Left cardiac atrium (tissue), 4 donors: ENCODE data around the gene APEX1. TPM values are rescaled to one million over a fixed set of nuclear protein-coding genes. Genes with fewer than 3 reads are reported as not detected.

ENCODE experiments used
- ATAC-seq, 2 donors: fragments of 200-7000 bp; cut with Tn5 transposase; one replicate each; pipeline ENCODE4 v1.9.1; 2020; ENCODE audit warnings: mild to moderate bottlenecking in 2 of 2, moderate library complexity in 2 of 2
- DNase-seq: peaks from one replicate; pipeline ENCODE4 v3.0.0-alpha.2; 2020
- intact Hi-C, 2 donors: fragments of 100-400 bp; cut with DNase I; formaldehyde crosslinking; loops; one replicate each; pipeline versions ENCODE4 v1.14.1 to v1.15.1; 2022 to 2023
- total RNA-seq, 2 donors: library from RNA; stranded (reverse); fragmentation: NEBNext Ultra II Directional; extraction: Animal tissue kit (Norgen Biotek cat#: 25700); gene quantifications; one replicate each; pipeline ENCODE4 v1.2.1, GENCODE V29; 2021
- donor health status: DM: no; HTN: yes; CAD: no.
- donor health status: DM: no; HTN: yes; CAD: no; lungs with severe emphysema.
- donor health status: DM: yes; HTN: yes; CAD: no.
- donor health status: Dilated cardiomyopathy.

The APEX1 gene
- total RNA-seq, 2 donors from 2014 or later, result 68.3 to 91.5 TPM

GRCh38 chr14:20461225-20462141, 6.5 kb downstream of the APEX1 start, which contains the start of gene PIP4P1:
Gene PIP4P1, minus strand, starts transcription at chr14:20461434. Its CDS starts 109 bp downstream, at chr14:20461325.
- peak; percentile 96 to 97 for ATAC-seq
- intact Hi-C loops, result loop anchor here in 1 of 2 donors (10.0 kb wide), 1 partner anchor 117 kb away; the partner anchor contains the start of gene PARP2

GRCh38 chr14:20468764-20469241, 13.8 kb downstream of the APEX1 start:
- ATAC-seq, result peak in 1 of 2 donors; percentile 1
- peak; percentile 33 for DNase-seq
- intact Hi-C loops, result loop anchor here in 1 of 2 donors (10.0 kb wide), 1 partner anchor 124 kb away; the partner anchor contains the start of gene PARP2

More at GRCh38 chr14:20461225-20462141, 6.5 kb downstream of the APEX1 start, which contains the start of gene PIP4P1:
- DNase-seq, result peak; percentile 99

GRCh38 chr14:20469242-20469889, 14.3 kb downstream of the APEX1 start, which contains the start of gene PNP:
Gene PNP, plus strand, starts transcription at chr14:20469406. Its CDS starts 119 bp downstream, at chr14:20469525.
- intact Hi-C loops, result loop anchor here in 1 of 2 donors (10.0 kb wide), 1 partner anchor 125 kb away; the partner anchor contains the start of gene PARP2
- ATAC-seq (peak; percentile 98), DNase-seq (peak; percentile 90)

GRCh38 chr14:20469890-20470602, 15.0 kb downstream of the APEX1 start:
- intact Hi-C loops, result loop anchor here (10.0 kb wide), 2 partner anchors 125 to 135 kb away; partner anchors contain the start of gene PARP2 (in 1 of the 2)
- ATAC-seq (peak; percentile 67 to 91), DNase-seq (peak; percentile 42)

GRCh38 chr14:20470603-20470901, 15.5 kb downstream of the APEX1 start:
- ATAC-seq (no peak), DNase-seq (no peak)
- intact Hi-C loops, result loop anchor here in 1 of 2 donors (10.0 kb wide), 1 partner anchor 134 kb away; no protein-coding TSS in a partner anchor

GRCh38 chr14:20472536-20473169, 17.6 kb downstream of the APEX1 start:
- no peak for DNase-seq
- ATAC-seq, result no peak
- intact Hi-C loops, result loop anchor here in 1 of 2 donors (10.0 kb wide), 1 partner anchor 132 kb away; no protein-coding TSS in a partner anchor

- intact Hi-C loops, result loop anchor here in 1 of 2 donors (10.0 kb wide), 1 partner anchor 128 kb away; no protein-coding TSS in a partner anchor
- DNase-seq (no peak), ATAC-seq (no peak)
Measured at GRCh38 chr14:20476776-20477175, 21.8 kb downstream of the APEX1 start.

GRCh38 chr14:20477211-20477876, 22.3 kb downstream of the APEX1 start:
- DNase-seq (peak; percentile 35), ATAC-seq (peak; percentile 78 to 91)
- intact Hi-C loops, result loop anchor here in 1 of 2 donors (10.0 kb wide), 1 partner anchor 127 kb away; no protein-coding TSS in a partner anchor

GRCh38 chr14:20478894-20479293, 23.9 kb downstream of the APEX1 start:
- intact Hi-C loops, result loop anchor here in 1 of 2 donors (10.0 kb wide), 1 partner anchor 126 kb away; no protein-coding TSS in a partner anchor
- no peak for DNase-seq
- no peak for ATAC-seq

- ATAC-seq, result no peak
- no peak for DNase-seq
- intact Hi-C loops, result no loop called here
Measured at GRCh38 chr14:20482382-20482781, 27.4 kb downstream of the APEX1 start.

GRCh38 chr14:20485900-20486299, 30.9 kb downstream of the APEX1 start:
- no peak for ATAC-seq
- intact Hi-C loops, result no loop called here
- no peak for DNase-seq

GRCh38 chr14:20486684-20487395, 31.8 kb downstream of the APEX1 start:
- intact Hi-C loops, result no loop called here
- DNase-seq (no peak), ATAC-seq (no peak)

- no peak for ATAC-seq
- intact Hi-C loops, result no loop called here
- DNase-seq, result no peak
Measured at GRCh38 chr14:20487396-20487725, 32.3 kb downstream of the APEX1 start.

GRCh38 chr14:20489093-20489994, 34.3 kb downstream of the APEX1 start:
- peak in 1 of 2 donors; percentile 57 for ATAC-seq
- no peak for DNase-seq
- intact Hi-C loops, result no loop called here

- intact Hi-C loops, result no loop called here
- ATAC-seq (no peak), DNase-seq (no peak)
Measured at GRCh38 chr14:20490563-20490962, 35.5 kb downstream of the APEX1 start.

- DNase-seq (no peak), ATAC-seq (no peak)
- intact Hi-C loops, result no loop called here
Measured at GRCh38 chr14:20492486-20492885, 37.5 kb downstream of the APEX1 start.
